ENCODE measurements around the gene KRTAP4-2.

GRCh38 chr17:41185001-41185400 lies 7.0 kb upstream of the KRTAP4-2 start:
- TF ChIP-seq YY1 (IDR thresholded peaks at IDR 0.05; ENCODE audit: insufficient read depth, insufficient read length) = no peak
- TF ChIP-seq SUZ12 (IDR thresholded peaks at IDR 0.05; ENCODE audit: extremely low read depth, insufficient read depth, insufficient read length) = no peak
- TF ChIP-seq ZNF274 (IDR thresholded peaks at IDR 0.05; ENCODE audit: low read depth, low read length) = no peak
